ENCODE data around the gene DYNC2I2.

- TF ChIP-seq CTCF (IDR thresholded peaks at IDR 0.05) (no peak), ZFX (IDR thresholded peaks at IDR 0.05; ENCODE audit: borderline replicate concordance) (no peak)
Observed at GRCh38 chr9:128701227-128701854, 44.7 kb upstream of the DYNC2I2 start.
